OCI-M2 (cell line): ENCODE data around the gene SPSB2.

Experiments
- DNase-seq: peaks from one replicate; lab custom pipeline; 2025; ENCODE audit not compliant: unreplicated experiment; lab: John Stamatoyannopoulos, UW

SPSB2 gene

GRCh38 chr12:6833189-6833890 lies 39.8 kb downstream of the SPSB2 start:
- DNase-seq, result no peak

GRCh38 chr12:6832125-6832524 lies 41.0 kb downstream of the SPSB2 start:
- DNase-seq, result no peak

- DNase-seq, result no peak
These were observed 41.6 kb downstream of the SPSB2 start for GRCh38 chr12:6831450-6831995.

- no peak for DNase-seq
These were observed 42.1 kb downstream of the SPSB2 start for GRCh38 chr12:6830999-6831398.

GRCh38 chr12:6830286-6830890 lies 42.7 kb downstream of the SPSB2 start:
- no peak for DNase-seq

- no peak for DNase-seq
These were observed 43.4 kb downstream of the SPSB2 start for GRCh38 chr12:6829536-6830220.

- DNase-seq, result no peak
These were observed 44.1 kb downstream of the SPSB2 start for GRCh38 chr12:6828781-6829535.

- no peak for DNase-seq
These were observed 44.9 kb downstream of the SPSB2 start, which contains the start of gene P3H3 for GRCh38 chr12:6827982-6828780. Gene P3H3, plus strand, starts transcription at chr12:6828407. Its CDS starts 34 bp downstream, at chr12:6828441.

- DNase-seq, result no peak
These were observed 45.6 kb downstream of the SPSB2 start for GRCh38 chr12:6827437-6827911.

- no peak for DNase-seq
These were observed 46.2 kb downstream of the SPSB2 start for GRCh38 chr12:6826734-6827436.

- DNase-seq, result no peak
These were observed 46.9 kb downstream of the SPSB2 start for GRCh38 chr12:6826125-6826733.

- peak; percentile 33 for DNase-seq
These were observed 47.5 kb downstream of the SPSB2 start for GRCh38 chr12:6825398-6826124.

- no peak for DNase-seq
These were observed 48.2 kb downstream of the SPSB2 start for GRCh38 chr12:6824901-6825381.

GRCh38 chr12:6824085-6824775 lies 48.9 kb downstream of the SPSB2 start:
- DNase-seq, result no peak

GRCh38 chr12:6823182-6824084 lies 49.7 kb downstream of the SPSB2 start:
- DNase-seq, result no peak

GRCh38 chr12:6822426-6823135 lies 50.5 kb downstream of the SPSB2 start:
- DNase-seq, result no peak
